Anterior cingulate cortex (tissue), 58 donors: Measurements from ENCODE around the gene PALLD.

Experiments used
- DNase-seq, 58 donors: peaks; one replicate each; lab custom pipeline; 2025; lab: John Stamatoyannopoulos, UW

The PALLD gene

GRCh38 chr4:168741281-168742173, 244.7 kb downstream of the PALLD start:
- DNase-seq = peak in 2 of 58 donors; percentile 0 to 21

GRCh38 chr4:168743131-168743530, 246.3 kb downstream of the PALLD start:
- DNase-seq = no peak

GRCh38 chr4:168743601-168744000, 246.7 kb downstream of the PALLD start:
- DNase-seq = no peak

- DNase-seq = no peak
These were observed 247.2 kb downstream of the PALLD start for GRCh38 chr4:168744021-168744420.

GRCh38 chr4:168748807-168749206, 252.0 kb downstream of the PALLD start:
- DNase-seq = no peak

GRCh38 chr4:168751263-168752225, 254.7 kb downstream of the PALLD start:
- DNase-seq = no peak

- DNase-seq = no peak
These were observed 259.0 kb downstream of the PALLD start for GRCh38 chr4:168755598-168756477.

- DNase-seq = no peak
These were observed 260.6 kb downstream of the PALLD start for GRCh38 chr4:168757500-168757899.

- DNase-seq = peak in 1 of 58 donors; percentile 0
These were observed 261.6 kb downstream of the PALLD start for GRCh38 chr4:168758351-168758876.

GRCh38 chr4:168759321-168759720, 262.5 kb downstream of the PALLD start:
- DNase-seq = no peak

- DNase-seq = no peak
These were observed 263.2 kb downstream of the PALLD start for GRCh38 chr4:168759959-168760527.

- no peak for DNase-seq
These were observed 264.2 kb downstream of the PALLD start for GRCh38 chr4:168761066-168761465.

- no peak for DNase-seq
These were observed 268.5 kb downstream of the PALLD start for GRCh38 chr4:168765322-168765721.

- DNase-seq = no peak
These were observed 268.9 kb downstream of the PALLD start for GRCh38 chr4:168765726-168766125.

GRCh38 chr4:168766604-168767316, 269.9 kb downstream of the PALLD start:
- DNase-seq = no peak

GRCh38 chr4:168769416-168769815, 272.6 kb downstream of the PALLD start:
- no peak for DNase-seq

- no peak for DNase-seq
These were observed 273.0 kb downstream of the PALLD start for GRCh38 chr4:168769837-168770236.

- DNase-seq = no peak
These were observed 274.4 kb downstream of the PALLD start for GRCh38 chr4:168771251-168771650.
